ENCODE results near the gene SPHK2.

- TF ChIP-seq CTCF (conservative IDR thresholded peaks at IDR 0.05; ENCODE audit: low read depth in 2 of 2) (no peak), ZNF114 (CRISPR knock-in tag; IDR thresholded peaks at IDR 0.05) (no peak), EZH2 (IDR thresholded peaks at IDR 0.05; ENCODE audit: low read depth, unreplicated experiment) (no peak)
Measured at GRCh38 chr19:48665786-48666185, 46.5 kb downstream of the SPHK2 start.

Measured in GM23338 (cell line).